SK-N-SH treated with all-trans-retinoic acid at 6 μM for 48 hours (cell line): ENCODE measurements around the gene SLC24A1.

Experiments used
- ISL1 ChIP-seq: fragments of 250-450 bp; sonication (Bioruptor Pico); IDR thresholded peaks from 2 replicates; pipeline ENCODE4 v2.1.2; 2022; ENCODE audit warnings: mild to moderate bottlenecking, moderate library complexity
- OSR1 ChIP-seq: fragments of 250-450 bp; sonication (Bioruptor Pico); IDR thresholded peaks from 2 replicates; pipeline ENCODE4 v1.8.0; 2022; ENCODE audit warnings: moderate library complexity, mild to moderate bottlenecking, inconsistent platforms
- PPARA ChIP-seq: fragments of 250-450 bp; sonication (Bioruptor Pico); IDR thresholded peaks from 2 replicates; pipeline ENCODE4 v1.5.0; 2020; ENCODE audit warnings: mild to moderate bottlenecking, borderline replicate concordance
- RARB ChIP-seq: fragments of 250-450 bp; sonication (Bioruptor Pico); IDR thresholded peaks from 2 replicates; pipeline ENCODE4 v1.8.0; 2021; ENCODE audit warnings: mild to moderate bottlenecking, moderate library complexity
- SNAI2 ChIP-seq: fragments of 250-450 bp; sonication (Bioruptor Pico); IDR thresholded peaks from 2 replicates; pipeline ENCODE4 v1.5.0; 2020; ENCODE audit warnings: mild to moderate bottlenecking, moderate library complexity
- ZC3H10 ChIP-seq: fragments of 250-450 bp; sonication (Bioruptor Pico); IDR thresholded peaks from 2 replicates; pipeline ENCODE4 v1.5.1; 2021; ENCODE audit warnings: mild to moderate bottlenecking, moderate library complexity
- ZFP30 ChIP-seq: fragments of 450-650 bp; formaldehyde crosslinking; IDR thresholded peaks from 2 replicates; pipeline ENCODE4 v1.5.0; 2022; ENCODE audit warnings: mild to moderate bottlenecking, moderate library complexity
- ZNF565 ChIP-seq: fragments of 450-650 bp; formaldehyde crosslinking; conservative IDR thresholded peaks from 2 replicates; pipeline ENCODE4 v1.5.0; 2020; ENCODE audit warnings: low read depth, mild to moderate bottlenecking, moderate library complexity
- ZNF70 ChIP-seq: fragments of 450-650 bp; formaldehyde crosslinking; IDR thresholded peaks from 2 replicates; pipeline ENCODE4 v1.5.0; 2020; ENCODE audit warnings: mild to moderate bottlenecking, moderate library complexity
- ZNF8 ChIP-seq: fragments of 450-650 bp; formaldehyde crosslinking; IDR thresholded peaks from 2 replicates; pipeline ENCODE4 v1.5.0; 2020; ENCODE audit warnings: mild to moderate bottlenecking, moderate library complexity
- TF ChIP-seq, protein P1 (sequence below): fragments of 250-450 bp; sonication (Bioruptor Pico); IDR thresholded peaks from 2 replicates; pipeline ENCODE4 v1.5.0; 2020; ENCODE audit warnings: mild to moderate bottlenecking, moderate library complexity
- TF ChIP-seq, protein P2 (sequence below): fragments of 250-450 bp; sonication (Bioruptor Pico); IDR thresholded peaks from 2 replicates; pipeline ENCODE4 v1.8.0; 2020; ENCODE audit warnings: mild to moderate bottlenecking, moderate library complexity, borderline replicate concordance
- TF ChIP-seq, protein P3 (sequence below): fragments of 250-450 bp; sonication (Bioruptor Pico); IDR thresholded peaks from 2 replicates; pipeline ENCODE4 v1.5.1; 2020; ENCODE audit warnings: low read depth, mild to moderate bottlenecking, moderate library complexity

DNA sequence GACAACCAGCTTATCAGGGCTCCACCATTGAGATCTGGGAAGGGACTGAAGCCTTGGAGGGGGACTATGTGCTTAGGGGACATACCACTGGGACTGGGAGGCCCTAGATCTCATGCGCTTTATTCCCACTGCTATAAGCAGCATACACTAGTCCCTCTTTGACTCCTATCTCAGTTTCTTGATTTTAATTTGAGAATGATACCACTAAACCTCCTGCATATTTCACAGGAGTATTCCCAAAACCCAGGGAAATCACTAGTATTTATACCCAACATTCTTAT is 29.2 kb downstream of the SLC24A1 start:
- TF ChIP-seq, protein P1, sequence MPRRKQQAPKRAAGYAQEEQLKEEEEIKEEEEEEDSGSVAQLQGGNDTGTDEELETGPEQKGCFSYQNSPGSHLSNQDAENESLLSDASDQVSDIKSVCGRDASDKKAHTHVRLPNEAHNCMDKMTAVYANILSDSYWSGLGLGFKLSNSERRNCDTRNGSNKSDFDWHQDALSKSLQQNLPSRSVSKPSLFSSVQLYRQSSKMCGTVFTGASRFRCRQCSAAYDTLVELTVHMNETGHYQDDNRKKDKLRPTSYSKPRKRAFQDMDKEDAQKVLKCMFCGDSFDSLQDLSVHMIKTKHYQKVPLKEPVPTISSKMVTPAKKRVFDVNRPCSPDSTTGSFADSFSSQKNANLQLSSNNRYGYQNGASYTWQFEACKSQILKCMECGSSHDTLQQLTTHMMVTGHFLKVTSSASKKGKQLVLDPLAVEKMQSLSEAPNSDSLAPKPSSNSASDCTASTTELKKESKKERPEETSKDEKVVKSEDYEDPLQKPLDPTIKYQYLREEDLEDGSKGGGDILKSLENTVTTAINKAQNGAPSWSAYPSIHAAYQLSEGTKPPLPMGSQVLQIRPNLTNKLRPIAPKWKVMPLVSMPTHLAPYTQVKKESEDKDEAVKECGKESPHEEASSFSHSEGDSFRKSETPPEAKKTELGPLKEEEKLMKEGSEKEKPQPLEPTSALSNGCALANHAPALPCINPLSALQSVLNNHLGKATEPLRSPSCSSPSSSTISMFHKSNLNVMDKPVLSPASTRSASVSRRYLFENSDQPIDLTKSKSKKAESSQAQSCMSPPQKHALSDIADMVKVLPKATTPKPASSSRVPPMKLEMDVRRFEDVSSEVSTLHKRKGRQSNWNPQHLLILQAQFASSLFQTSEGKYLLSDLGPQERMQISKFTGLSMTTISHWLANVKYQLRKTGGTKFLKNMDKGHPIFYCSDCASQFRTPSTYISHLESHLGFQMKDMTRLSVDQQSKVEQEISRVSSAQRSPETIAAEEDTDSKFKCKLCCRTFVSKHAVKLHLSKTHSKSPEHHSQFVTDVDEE (CRISPR knock-in tag) = no peak
- TF ChIP-seq RARB (CRISPR knock-in tag) (no peak), PPARA (no peak), ZFP30 (CRISPR knock-in tag) (no peak), OSR1 (CRISPR knock-in tag) (no peak), SNAI2 (no peak), ZNF8 (no peak), ZC3H10 (no peak), ISL1 (no peak), ZNF70 (CRISPR knock-in tag) (no peak), ZNF565 (CRISPR knock-in tag) (no peak)
- TF ChIP-seq, protein P2, sequence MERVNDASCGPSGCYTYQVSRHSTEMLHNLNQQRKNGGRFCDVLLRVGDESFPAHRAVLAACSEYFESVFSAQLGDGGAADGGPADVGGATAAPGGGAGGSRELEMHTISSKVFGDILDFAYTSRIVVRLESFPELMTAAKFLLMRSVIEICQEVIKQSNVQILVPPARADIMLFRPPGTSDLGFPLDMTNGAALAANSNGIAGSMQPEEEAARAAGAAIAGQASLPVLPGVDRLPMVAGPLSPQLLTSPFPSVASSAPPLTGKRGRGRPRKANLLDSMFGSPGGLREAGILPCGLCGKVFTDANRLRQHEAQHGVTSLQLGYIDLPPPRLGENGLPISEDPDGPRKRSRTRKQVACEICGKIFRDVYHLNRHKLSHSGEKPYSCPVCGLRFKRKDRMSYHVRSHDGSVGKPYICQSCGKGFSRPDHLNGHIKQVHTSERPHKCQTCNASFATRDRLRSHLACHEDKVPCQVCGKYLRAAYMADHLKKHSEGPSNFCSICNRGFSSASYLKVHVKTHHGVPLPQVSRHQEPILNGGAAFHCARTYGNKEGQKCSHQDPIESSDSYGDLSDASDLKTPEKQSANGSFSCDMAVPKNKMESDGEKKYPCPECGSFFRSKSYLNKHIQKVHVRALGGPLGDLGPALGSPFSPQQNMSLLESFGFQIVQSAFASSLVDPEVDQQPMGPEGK (CRISPR knock-in tag) = no peak
- TF ChIP-seq, protein P3, sequence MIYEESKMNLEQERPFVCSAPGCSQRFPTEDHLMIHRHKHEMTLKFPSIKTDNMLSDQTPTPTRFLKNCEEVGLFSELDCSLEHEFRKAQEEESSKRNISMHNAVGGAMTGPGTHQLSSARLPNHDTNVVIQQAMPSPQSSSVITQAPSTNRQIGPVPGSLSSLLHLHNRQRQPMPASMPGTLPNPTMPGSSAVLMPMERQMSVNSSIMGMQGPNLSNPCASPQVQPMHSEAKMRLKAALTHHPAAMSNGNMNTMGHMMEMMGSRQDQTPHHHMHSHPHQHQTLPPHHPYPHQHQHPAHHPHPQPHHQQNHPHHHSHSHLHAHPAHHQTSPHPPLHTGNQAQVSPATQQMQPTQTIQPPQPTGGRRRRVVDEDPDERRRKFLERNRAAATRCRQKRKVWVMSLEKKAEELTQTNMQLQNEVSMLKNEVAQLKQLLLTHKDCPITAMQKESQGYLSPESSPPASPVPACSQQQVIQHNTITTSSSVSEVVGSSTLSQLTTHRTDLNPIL = no peak
